Liver (tissue), 3 donors: ENCODE data around the gene GAS2.

Experiments used
- GABPA ChIP-seq, 2 donors: IDR thresholded peaks in 1 of 2; conservative IDR thresholded peaks in 1 of 2; 2 replicates each; pipeline ENCODE4 v1.6.1; 2016; ENCODE audit warnings: antibody characterized with exemption in 2 of 2, mild to moderate bottlenecking in 1 of 2, moderate library complexity in 1 of 2
- JUND ChIP-seq, 2 donors: IDR thresholded peaks; 2 replicates each; pipeline ENCODE4 v1.6.1; 2016; ENCODE audit warnings: antibody characterized with exemption in 2 of 2
- RAD21 ChIP-seq, 2 donors: IDR thresholded peaks; 2 replicates each; pipeline ENCODE4 v1.6.1; 2016; ENCODE audit warnings: antibody characterized with exemption in 2 of 2, mild to moderate bottlenecking in 2 of 2
- YY1 ChIP-seq: IDR thresholded peaks from 2 replicates; pipeline ENCODE4 v1.6.1; 2016; ENCODE audit warnings: antibody characterized with exemption, mild to moderate bottlenecking
- TF ChIP-seq, protein P1 (sequence below): fragments of 150-350 bp; IDR thresholded peaks from 2 replicates; pipeline ENCODE4 v1.5.1; 2017; ENCODE audit warnings: improper control_type of control experiment, low read depth, low read length; ENCODE audit not compliant: missing input control
- TF ChIP-seq, protein P2 (sequence below): IDR thresholded peaks from 2 replicates; pipeline ENCODE4 v1.6.1; 2016; ENCODE audit warnings: antibody characterized with exemption
- TF ChIP-seq, protein P3 (sequence below): IDR thresholded peaks from 2 replicates; pipeline ENCODE4 v1.6.1; 2016; ENCODE audit warnings: antibody characterized with exemption, mild to moderate bottlenecking
- donor health status: healthy.
- donor health status: healthy.

DNA sequence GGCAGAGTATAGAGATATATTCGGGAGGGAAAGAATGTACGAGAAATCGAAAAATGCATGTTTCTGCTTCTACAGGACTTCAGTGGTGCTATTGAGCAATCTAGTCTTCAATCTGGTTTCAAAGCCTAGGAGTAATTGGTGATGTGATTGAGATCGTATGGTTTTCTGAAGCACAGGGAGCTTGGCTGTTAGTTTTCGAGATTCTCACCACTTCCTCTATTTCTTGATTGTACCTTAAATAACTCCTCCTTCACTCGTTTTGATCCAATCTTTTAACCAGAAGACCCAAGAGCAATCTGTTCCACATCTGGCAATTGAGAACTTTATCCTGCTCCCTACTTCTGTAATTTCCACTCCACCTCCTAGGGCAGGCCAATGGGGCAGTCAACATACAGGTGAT is 193.3 kb downstream of the GAS2 start:
- TF ChIP-seq, protein P1, sequence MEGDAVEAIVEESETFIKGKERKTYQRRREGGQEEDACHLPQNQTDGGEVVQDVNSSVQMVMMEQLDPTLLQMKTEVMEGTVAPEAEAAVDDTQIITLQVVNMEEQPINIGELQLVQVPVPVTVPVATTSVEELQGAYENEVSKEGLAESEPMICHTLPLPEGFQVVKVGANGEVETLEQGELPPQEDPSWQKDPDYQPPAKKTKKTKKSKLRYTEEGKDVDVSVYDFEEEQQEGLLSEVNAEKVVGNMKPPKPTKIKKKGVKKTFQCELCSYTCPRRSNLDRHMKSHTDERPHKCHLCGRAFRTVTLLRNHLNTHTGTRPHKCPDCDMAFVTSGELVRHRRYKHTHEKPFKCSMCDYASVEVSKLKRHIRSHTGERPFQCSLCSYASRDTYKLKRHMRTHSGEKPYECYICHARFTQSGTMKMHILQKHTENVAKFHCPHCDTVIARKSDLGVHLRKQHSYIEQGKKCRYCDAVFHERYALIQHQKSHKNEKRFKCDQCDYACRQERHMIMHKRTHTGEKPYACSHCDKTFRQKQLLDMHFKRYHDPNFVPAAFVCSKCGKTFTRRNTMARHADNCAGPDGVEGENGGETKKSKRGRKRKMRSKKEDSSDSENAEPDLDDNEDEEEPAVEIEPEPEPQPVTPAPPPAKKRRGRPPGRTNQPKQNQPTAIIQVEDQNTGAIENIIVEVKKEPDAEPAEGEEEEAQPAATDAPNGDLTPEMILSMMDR, result no peak
- TF ChIP-seq, protein P2, sequence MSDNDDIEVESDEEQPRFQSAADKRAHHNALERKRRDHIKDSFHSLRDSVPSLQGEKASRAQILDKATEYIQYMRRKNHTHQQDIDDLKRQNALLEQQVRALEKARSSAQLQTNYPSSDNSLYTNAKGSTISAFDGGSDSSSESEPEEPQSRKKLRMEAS, result no peak
- TF ChIP-seq JUND (IDR thresholded peaks at IDR 0.05), result no peak
- TF ChIP-seq GABPA (IDR thresholded peaks at IDR 0.05 in 1 of 2, conservative IDR thresholded peaks at IDR 0.05 in 1 of 2), result no peak
- TF ChIP-seq RAD21 (IDR thresholded peaks at IDR 0.05), result no peak
- no peak for TF ChIP-seq YY1
- TF ChIP-seq, protein P3, sequence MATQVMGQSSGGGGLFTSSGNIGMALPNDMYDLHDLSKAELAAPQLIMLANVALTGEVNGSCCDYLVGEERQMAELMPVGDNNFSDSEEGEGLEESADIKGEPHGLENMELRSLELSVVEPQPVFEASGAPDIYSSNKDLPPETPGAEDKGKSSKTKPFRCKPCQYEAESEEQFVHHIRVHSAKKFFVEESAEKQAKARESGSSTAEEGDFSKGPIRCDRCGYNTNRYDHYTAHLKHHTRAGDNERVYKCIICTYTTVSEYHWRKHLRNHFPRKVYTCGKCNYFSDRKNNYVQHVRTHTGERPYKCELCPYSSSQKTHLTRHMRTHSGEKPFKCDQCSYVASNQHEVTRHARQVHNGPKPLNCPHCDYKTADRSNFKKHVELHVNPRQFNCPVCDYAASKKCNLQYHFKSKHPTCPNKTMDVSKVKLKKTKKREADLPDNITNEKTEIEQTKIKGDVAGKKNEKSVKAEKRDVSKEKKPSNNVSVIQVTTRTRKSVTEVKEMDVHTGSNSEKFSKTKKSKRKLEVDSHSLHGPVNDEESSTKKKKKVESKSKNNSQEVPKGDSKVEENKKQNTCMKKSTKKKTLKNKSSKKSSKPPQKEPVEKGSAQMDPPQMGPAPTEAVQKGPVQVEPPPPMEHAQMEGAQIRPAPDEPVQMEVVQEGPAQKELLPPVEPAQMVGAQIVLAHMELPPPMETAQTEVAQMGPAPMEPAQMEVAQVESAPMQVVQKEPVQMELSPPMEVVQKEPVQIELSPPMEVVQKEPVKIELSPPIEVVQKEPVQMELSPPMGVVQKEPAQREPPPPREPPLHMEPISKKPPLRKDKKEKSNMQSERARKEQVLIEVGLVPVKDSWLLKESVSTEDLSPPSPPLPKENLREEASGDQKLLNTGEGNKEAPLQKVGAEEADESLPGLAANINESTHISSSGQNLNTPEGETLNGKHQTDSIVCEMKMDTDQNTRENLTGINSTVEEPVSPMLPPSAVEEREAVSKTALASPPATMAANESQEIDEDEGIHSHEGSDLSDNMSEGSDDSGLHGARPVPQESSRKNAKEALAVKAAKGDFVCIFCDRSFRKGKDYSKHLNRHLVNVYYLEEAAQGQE, result no peak
